ENCODE results near the gene FBP2. TPM values are rescaled to one million over a fixed set of nuclear protein-coding genes. Genes with fewer than 3 reads are reported as not detected.

FBP2 gene
- total and polyA plus RNA-seq, 8 donors, result 0.46 to 0.95 (median 0.60) TPM; not detected in 1

GRCh38 chr9:94533601-94534000, 60.0 kb downstream of the FBP2 start:
- ATAC-seq (no peak), DNase-seq (no peak), FAIRE-seq (no peak)
- WGBS, 2 donors, result 92% methylated on average over 10 of the region's 10 CpGs
- no peak for TF ChIP-seq CTCF (IDR thresholded peaks at IDR 0.05)
- Histone ChIP-seq H3K4me3 (no peak overlapping the region), H3K9me3 (no peaks in the 10 kb centered on the region), H3K4me1 (peaks cover 0 to 5% (median 4%) of the 10 kb centered on the region in 3 donors), H3K36me3 (no peaks in the 10 kb centered on the region), H3K27ac (no peak overlapping the region), H3K27me3 (no peaks in the 10 kb centered on the region)
- intact Hi-C loops (cut with DNase I), result no loop called here

- intact Hi-C loops (cut with DNase I), result no loop called here
- Histone ChIP-seq H3K4me3 (no peak overlapping the region), H3K4me1 (peaks cover 0 to 5% (median 4%) of the 10 kb centered on the region in 3 donors), H3K27me3 (no peaks in the 10 kb centered on the region), H3K9me3 (no peaks in the 10 kb centered on the region), H3K36me3 (no peaks in the 10 kb centered on the region), H3K27ac (no peak overlapping the region)
- peak in 3 of 4 donors; percentile 41 to 76 (median 74) for ATAC-seq
- WGBS, 2 donors, result 27 to 42% methylated on average over 1 of the region's 1 CpG
- TF ChIP-seq CTCF (IDR thresholded peaks at IDR 0.05), result no peak
- DNase-seq, result no peak
- no peak for FAIRE-seq
Measured at GRCh38 chr9:94533155-94533554, 60.5 kb downstream of the FBP2 start.

- ATAC-seq, result no peak
- Histone ChIP-seq H3K4me3 (no peak overlapping the region), H3K4me1 (peaks cover 0 to 5% (median 4%) of the 10 kb centered on the region in 3 donors), H3K27me3 (no peaks in the 10 kb centered on the region), H3K27ac (no peak overlapping the region), H3K9me3 (no peaks in the 10 kb centered on the region), H3K36me3 (no peaks in the 10 kb centered on the region)
- TF ChIP-seq CTCF (IDR thresholded peaks at IDR 0.05), result no peak
- 92 to 96% methylated on average over 4 of the region's 4 CpGs for WGBS, 2 donors
- intact Hi-C loops (cut with DNase I), result no loop called here
- no peak for DNase-seq
- FAIRE-seq, result no peak
Measured at GRCh38 chr9:94528886-94529285, 64.7 kb downstream of the FBP2 start.

GRCh38 chr9:94526951-94527350, 66.7 kb downstream of the FBP2 start:
- DNase-seq (no peak), FAIRE-seq (no peak), ATAC-seq (no peak)
- intact Hi-C loops (cut with DNase I), result no loop called here
- Histone ChIP-seq H3K9me3 (no peaks in the 10 kb centered on the region), H3K27ac (no peak overlapping the region), H3K4me3 (no peak overlapping the region), H3K36me3 (no peaks in the 10 kb centered on the region), H3K4me1 (no peaks in the 10 kb centered on the region), H3K27me3 (no peaks in the 10 kb centered on the region)
- no peak for TF ChIP-seq CTCF (IDR thresholded peaks at IDR 0.05)
- WGBS, 2 donors, result 76 to 84% methylated on average over 1 of the region's 1 CpG

- intact Hi-C loops (cut with DNase I), result no loop called here
- no peak for DNase-seq
- no peak overlapping the region for H3K27ac ChIP-seq
- no peak overlapping the region for H3K4me3 ChIP-seq
- 99 to 100% methylated on average over 1 of the region's 1 CpG for WGBS, 2 donors
- TF ChIP-seq CTCF (IDR thresholded peaks at IDR 0.05), result no peak
- no peaks in the 10 kb centered on the region for H3K4me1 ChIP-seq
- H3K36me3 ChIP-seq, result no peaks in the 10 kb centered on the region
- no peaks in the 10 kb centered on the region for H3K9me3 ChIP-seq
- no peak for ATAC-seq
- H3K27me3 ChIP-seq, result no peaks in the 10 kb centered on the region
- no peak for FAIRE-seq
Measured at GRCh38 chr9:94526271-94526670, 67.4 kb downstream of the FBP2 start.
